Activated CD8-positive, alpha-beta memory T cell treated with anti-CD3 and anti-CD28 coated beads, Interleukin-2, amount 50 U/mL, for 4 hours (primary cell): ENCODE data around the gene RNF208.
"Not testable (repeated sequence)": the region's sequence is repeated elsewhere in the genome, so short reads cannot be mapped to it uniquely, and the experiment has no call there.

Experiments used
- DNase-seq: peaks from one replicate; pipeline ENCODE4 v3.0.0-alpha.2; 2020

The RNF208 gene

GRCh38 chr9:137252555-137253506, 30.8 kb upstream of the RNF208 start:
- DNase-seq: no peak

- no peak for DNase-seq
Measured at GRCh38 chr9:137251490-137252268, 29.6 kb upstream of the RNF208 start.

- DNase-seq: no peak
Measured at GRCh38 chr9:137251194-137251461, 29.1 kb upstream of the RNF208 start, which contains the start of gene STPG3. Gene STPG3 (plus strand): TSS chr9:137251286. CDS start chr9:137251287, 1 bp downstream.

- no peak for DNase-seq
Measured at GRCh38 chr9:137250329-137251193, 28.5 kb upstream of the RNF208 start.

GRCh38 chr9:137247916-137248175, 25.8 kb upstream of the RNF208 start:
- DNase-seq: no peak

- no peak for DNase-seq
Measured at GRCh38 chr9:137247135-137247915, 25.3 kb upstream of the RNF208 start.

GRCh38 chr9:137245450-137246421, 23.7 kb upstream of the RNF208 start:
- DNase-seq: no peak

- DNase-seq: no peak
Measured at GRCh38 chr9:137244486-137245449, 22.7 kb upstream of the RNF208 start.

GRCh38 chr9:137243626-137244485, 21.8 kb upstream of the RNF208 start:
- no peak for DNase-seq

GRCh38 chr9:137243266-137243625, 21.2 kb upstream of the RNF208 start:
- DNase-seq: not testable (repeated sequence)

- no peak for DNase-seq
Measured at GRCh38 chr9:137242269-137243203, 20.5 kb upstream of the RNF208 start.

GRCh38 chr9:137241490-137242268, 19.6 kb upstream of the RNF208 start:
- DNase-seq: peak; percentile 81

GRCh38 chr9:137240841-137241489, 18.9 kb upstream of the RNF208 start, which contains the start of gene TUBB4B:
Gene TUBB4B (plus strand): TSS chr9:137241287. CDS start chr9:137241361, 74 bp downstream.
- peak; percentile 94 for DNase-seq

GRCh38 chr9:137240318-137240840, 18.3 kb upstream of the RNF208 start:
- peak; percentile 72 for DNase-seq

- DNase-seq: not testable (repeated sequence)
Measured at GRCh38 chr9:137239541-137240200, 17.6 kb upstream of the RNF208 start.
